ENCODE data around the gene CLDN20.

CLDN20 gene

GRCh38 chr6:155273431-155273830 lies 9.6 kb downstream of the CLDN20 start:
- no peak overlapping the region for H3K4me3 ChIP-seq (ENCODE audit: low read length)
- DNase-seq (ENCODE audit: low read depth): peak; percentile 48
- TF ChIP-seq, protein P1, sequence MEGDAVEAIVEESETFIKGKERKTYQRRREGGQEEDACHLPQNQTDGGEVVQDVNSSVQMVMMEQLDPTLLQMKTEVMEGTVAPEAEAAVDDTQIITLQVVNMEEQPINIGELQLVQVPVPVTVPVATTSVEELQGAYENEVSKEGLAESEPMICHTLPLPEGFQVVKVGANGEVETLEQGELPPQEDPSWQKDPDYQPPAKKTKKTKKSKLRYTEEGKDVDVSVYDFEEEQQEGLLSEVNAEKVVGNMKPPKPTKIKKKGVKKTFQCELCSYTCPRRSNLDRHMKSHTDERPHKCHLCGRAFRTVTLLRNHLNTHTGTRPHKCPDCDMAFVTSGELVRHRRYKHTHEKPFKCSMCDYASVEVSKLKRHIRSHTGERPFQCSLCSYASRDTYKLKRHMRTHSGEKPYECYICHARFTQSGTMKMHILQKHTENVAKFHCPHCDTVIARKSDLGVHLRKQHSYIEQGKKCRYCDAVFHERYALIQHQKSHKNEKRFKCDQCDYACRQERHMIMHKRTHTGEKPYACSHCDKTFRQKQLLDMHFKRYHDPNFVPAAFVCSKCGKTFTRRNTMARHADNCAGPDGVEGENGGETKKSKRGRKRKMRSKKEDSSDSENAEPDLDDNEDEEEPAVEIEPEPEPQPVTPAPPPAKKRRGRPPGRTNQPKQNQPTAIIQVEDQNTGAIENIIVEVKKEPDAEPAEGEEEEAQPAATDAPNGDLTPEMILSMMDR (IDR thresholded peaks at IDR 0.05; ENCODE audit: insufficient read depth, low read depth, low read length, missing control alignments): no peak

DNA sequence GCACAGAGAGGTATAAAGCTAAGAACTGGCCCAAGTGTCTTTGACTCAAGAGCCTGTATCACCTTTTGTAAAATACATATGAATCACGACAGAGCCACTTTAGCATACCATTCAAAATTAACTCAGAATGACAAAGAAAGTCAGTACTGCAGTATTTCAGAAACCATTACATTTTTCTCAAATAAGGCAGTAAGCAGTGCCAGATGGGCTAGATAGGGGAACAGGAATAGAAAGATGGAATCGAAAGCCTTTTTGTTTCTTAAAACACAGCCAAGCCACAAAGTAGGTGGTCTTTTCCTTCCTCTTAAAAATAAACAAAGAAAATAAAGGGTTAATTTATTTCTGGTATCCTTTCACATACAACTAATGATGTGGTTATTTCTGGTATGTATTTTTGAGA lies 10.3 kb downstream of the CLDN20 start:
- DNase-seq (ENCODE audit: low read depth): no peak
- TF ChIP-seq, protein P1 (IDR thresholded peaks at IDR 0.05; ENCODE audit: insufficient read depth, low read depth, low read length, missing control alignments): no peak
- no peak overlapping the region for H3K4me3 ChIP-seq (ENCODE audit: low read length)

GRCh38 chr6:155274533-155274932 lies 10.7 kb downstream of the CLDN20 start:
- no peak overlapping the region for H3K4me3 ChIP-seq (ENCODE audit: low read length)
- DNase-seq (ENCODE audit: low read depth): peak; percentile 86
- TF ChIP-seq, protein P1 (IDR thresholded peaks at IDR 0.05; ENCODE audit: insufficient read depth, low read depth, low read length, missing control alignments): no peak

DNA sequence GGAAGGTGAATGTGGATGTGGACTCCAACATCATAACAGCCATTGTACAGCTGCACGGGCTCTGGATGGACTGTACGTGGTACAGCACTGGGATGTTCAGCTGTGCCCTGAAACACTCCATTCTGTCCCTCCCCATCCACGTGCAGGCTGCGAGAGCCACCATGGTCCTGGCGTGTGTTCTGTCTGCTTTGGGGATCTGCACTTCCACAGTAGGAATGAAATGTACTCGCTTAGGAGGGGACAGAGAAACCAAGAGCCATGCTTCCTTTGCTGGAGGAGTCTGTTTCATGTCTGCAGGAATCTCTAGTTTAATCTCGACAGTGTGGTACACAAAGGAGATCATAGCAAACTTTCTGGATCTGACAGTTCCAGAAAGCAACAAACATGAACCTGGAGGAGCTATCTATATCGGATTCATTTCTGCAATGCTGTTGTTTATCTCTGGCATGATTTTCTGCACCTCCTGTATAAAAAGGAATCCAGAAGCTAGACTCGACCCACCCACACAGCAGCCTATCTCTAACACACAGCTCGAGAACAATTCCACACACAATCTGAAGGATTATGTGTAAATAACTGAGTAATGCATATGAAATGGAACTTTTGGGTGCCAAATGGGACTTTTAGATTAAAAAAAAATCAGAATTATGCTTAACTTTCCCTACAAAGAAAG lies 12.1 kb downstream of the CLDN20 start:
- H3K4me3 ChIP-seq (ENCODE audit: low read length): no peak overlapping the region
- no peak for DNase-seq (ENCODE audit: low read depth)
- TF ChIP-seq, protein P1 (IDR thresholded peaks at IDR 0.05; ENCODE audit: insufficient read depth, low read depth, low read length, missing control alignments): no peak

DNA sequence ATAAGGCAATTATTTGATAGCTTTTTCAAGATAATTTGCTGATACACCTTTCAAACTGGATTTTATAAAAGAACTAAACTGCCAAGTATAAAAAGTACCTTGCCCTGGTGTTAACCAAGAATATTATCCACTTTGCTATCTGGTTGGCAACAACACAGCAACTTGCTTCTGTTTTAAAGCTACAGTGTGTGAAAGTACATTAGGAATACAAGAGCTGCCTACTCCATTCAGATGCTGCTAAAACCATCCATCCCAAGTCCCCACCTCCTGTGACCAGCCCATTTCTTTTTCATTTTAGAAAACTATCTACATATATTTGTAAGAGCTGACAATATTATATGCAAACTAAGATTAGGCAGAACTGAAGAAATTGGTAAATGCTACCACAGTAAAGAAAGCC lies 12.8 kb downstream of the CLDN20 start:
- DNase-seq (ENCODE audit: low read depth): no peak
- TF ChIP-seq, protein P1 (IDR thresholded peaks at IDR 0.05; ENCODE audit: insufficient read depth, low read depth, low read length, missing control alignments): no peak
- H3K4me3 ChIP-seq (ENCODE audit: low read length): no peak overlapping the region

DNA sequence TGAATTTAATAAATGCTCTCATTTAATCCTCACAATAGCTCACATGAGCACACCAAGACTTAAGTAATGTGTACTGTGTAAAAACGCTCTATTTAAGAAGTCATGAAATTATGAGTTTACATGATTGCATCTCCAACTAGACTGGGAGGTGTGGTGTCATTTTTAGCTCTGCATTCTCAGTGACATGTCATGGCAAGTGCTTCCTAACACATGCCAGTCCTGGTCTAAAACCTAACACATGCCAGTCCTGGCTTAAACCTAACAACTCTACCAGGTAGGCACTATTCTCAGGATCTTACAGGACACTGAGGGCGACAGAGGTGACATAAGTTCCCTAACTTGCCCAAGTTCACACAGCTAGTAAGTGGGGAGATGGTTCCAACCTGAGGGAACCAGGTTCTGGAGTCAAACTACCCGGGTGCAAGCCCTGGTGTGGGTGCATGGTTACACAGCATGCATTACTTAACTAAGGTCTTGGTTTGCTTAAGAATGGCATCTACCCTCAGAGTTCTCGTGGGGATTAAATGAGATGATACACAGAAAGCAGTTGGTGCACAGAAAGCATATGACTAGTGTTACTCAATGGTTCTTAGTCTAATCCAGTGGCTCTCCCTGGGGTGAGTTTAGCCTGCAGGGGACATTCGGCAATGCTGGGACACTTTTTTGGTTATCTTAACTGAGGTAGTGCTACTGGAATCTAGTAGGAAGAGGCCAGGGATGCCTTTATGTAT lies 14.7 kb downstream of the CLDN20 start:
- DNase-seq (ENCODE audit: low read depth): peak; percentile 52
- TF ChIP-seq, protein P1 (IDR thresholded peaks at IDR 0.05; ENCODE audit: insufficient read depth, low read depth, low read length, missing control alignments): no peak
- no peak overlapping the region for H3K4me3 ChIP-seq (ENCODE audit: low read length)

Measured in epithelial cell of esophagus (primary cell).